IPS-NIHi7 (cell line): ENCODE data around the gene GSTM3.
"Not testable (repeated sequence)": the region's sequence is repeated elsewhere in the genome, so short reads cannot be mapped to it uniquely, and the experiment has no call there.

Source experiments
- DNase-seq: peaks from one replicate; pipeline ENCODE4 v3.0.0; 2012; ENCODE audit warnings: mixed read lengths; ENCODE audit errors: extremely low spot score

Gene GSTM3

GRCh38 chr1:109697861-109698260, 43.0 kb downstream of the GSTM3 start:
- not testable (repeated sequence) for DNase-seq

- DNase-seq, result no peak
Measured at GRCh38 chr1:109697066-109697465, 43.8 kb downstream of the GSTM3 start.

GRCh38 chr1:109695138-109695537, 45.7 kb downstream of the GSTM3 start:
- not testable (repeated sequence) for DNase-seq

DNA sequence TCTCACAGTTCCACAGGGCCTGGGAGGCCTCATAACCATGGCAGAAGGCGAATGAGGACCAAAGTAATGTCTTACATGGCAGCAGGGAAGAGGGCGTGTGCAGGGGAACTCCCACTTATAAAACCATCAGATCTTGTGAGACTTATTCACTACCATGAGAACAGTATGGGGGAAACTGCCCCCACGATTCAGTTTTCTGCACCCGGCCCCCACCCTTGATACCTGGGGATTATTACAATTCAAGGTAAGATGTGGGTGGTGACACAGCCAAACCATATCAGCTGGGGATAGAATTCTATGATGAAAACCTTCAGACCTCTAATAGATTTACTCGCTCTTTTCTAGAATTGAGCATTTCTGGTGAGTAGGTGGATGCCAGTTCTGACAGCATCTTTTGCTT, 46.4 kb downstream of the GSTM3 start:
- DNase-seq, result not testable (repeated sequence)

DNA sequence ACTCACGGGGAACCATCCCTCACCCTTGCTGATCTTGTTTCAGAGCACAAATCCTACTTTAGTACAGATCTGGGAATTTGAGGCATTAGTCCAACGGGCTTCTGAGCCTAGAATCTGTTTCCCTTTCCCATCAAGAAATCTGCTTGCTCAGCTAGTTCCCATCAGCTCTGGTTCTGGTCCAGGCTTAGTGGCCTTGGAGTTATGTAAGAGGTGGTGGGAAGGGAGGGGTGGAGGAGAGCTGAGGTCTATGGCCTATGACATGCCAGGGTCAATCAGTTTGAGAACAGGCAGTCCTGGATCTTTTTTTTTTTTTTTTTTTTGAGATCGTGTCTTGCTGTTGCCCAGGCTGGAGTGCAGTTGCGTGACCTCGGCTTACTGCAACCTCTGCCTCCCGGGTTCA, 49.1 kb downstream of the GSTM3 start:
- DNase-seq, result no peak

DNA sequence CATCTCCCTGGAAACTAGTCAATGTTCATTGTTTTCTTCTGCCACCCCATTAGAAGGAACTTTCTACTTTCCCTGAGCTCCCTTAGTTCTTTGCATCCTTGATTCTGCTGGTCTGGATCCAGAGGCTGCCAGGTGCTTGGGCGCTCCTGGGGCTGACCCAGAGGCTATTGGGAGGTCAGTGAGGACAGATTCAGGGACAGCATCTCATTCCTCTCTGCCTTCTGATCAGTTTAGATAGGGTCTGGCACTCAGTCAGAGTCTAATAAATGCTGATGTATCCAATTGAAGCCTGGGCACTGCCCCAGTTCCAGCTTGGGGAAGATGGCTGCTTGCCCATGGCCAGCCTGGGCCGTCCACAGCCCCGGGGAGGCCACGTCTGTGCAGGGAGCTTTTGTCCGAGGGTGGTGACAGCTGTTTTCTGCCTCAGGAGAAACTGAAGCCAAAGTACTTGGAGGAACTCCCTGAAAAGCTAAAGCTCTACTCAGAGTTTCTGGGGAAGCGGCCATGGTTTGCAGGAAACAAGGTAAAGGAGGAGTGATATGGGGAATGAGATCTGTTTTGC, 50.9 kb downstream of the GSTM3 start:
- DNase-seq, result no peak

GRCh38 chr1:109687641-109688499, 53.0 kb downstream of the GSTM3 start, which contains the start of gene GSTM1:
TSS of gene GSTM1 (plus strand) at chr1:109687817. CDS start at chr1:109687874, 57 bp downstream.
- no peak for DNase-seq

- not testable (repeated sequence) for DNase-seq
Measured at GRCh38 chr1:109687109-109687508, 53.7 kb downstream of the GSTM3 start.

DNA sequence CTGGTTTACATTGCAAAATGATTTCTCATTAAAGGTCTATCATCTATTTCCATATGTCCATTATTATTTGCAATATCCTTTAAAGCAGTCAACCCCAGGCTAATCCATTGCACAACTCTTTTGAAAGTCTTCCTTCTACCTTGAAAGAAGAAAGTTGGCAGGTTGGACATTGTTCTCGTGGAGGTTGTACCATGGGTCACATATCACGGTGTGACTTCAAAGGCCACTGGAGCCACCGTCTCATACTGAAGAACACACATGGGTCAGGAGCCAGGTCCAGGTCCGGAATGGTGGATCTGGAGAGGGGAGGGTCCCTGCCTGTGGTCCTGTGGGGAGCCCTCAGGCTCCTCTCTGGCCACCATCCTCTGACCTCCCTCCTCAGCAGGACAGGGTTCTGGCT, 54.9 kb downstream of the GSTM3 start:
- DNase-seq, result not testable (repeated sequence)

GRCh38 chr1:109685399-109685798, 55.4 kb downstream of the GSTM3 start:
- DNase-seq, result not testable (repeated sequence)

DNA sequence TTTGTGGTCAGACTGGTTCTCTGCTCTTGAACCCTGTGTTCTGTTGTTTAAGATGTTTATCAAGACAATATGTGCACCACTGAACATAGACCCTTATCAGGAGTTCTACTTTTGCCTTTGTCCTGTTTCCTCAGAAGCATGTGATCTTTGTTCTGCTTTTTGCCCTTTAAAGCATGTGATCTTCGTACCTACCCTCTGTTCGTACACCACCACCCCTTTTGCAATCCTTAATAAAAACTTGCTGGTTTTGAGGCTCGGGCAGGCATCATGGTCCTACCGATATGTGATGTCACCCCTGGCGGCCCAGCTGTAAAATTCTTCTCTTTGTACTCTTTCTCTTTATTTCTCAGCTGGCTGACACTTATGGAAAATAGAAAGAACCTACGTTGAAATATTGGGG, 56.1 kb downstream of the GSTM3 start:
- DNase-seq, result not testable (repeated sequence)
